ENCODE data around the gene ELAC2.

The ELAC2 gene

GRCh38 chr17:12947047-12947446 lies 70.8 kb downstream of the ELAC2 start:
- TF ChIP-seq CREB1 (IDR thresholded peaks at IDR 0.05; ENCODE audit: low read depth) (no peak), EP300 (IDR thresholded peaks at IDR 0.05; ENCODE audit: borderline replicate concordance) (no peak)

Measured in Ishikawa (cell line).